Esophagus muscularis mucosa (tissue), 3 donors: ENCODE measurements around the gene AJAP1.

Experiments
- CTCF ChIP-seq, 3 experiments: fragments of 200-600 bp in 2 of 3; fragments of 450-650 bp in 1 of 3; sonication (generic) in 2 of 3; IDR thresholded peaks; one replicate each; pipeline ENCODE4 v1.5.1; 2017 to 2019; ENCODE audit warnings: antibody characterized with exemption in 3 of 3, mild to moderate bottlenecking in 2 of 3, moderate library complexity in 1 of 3
- POLR2A ChIP-seq: fragments of 450-650 bp; IDR thresholded peaks from one replicate; pipeline ENCODE4 v1.6.1; 2017; ENCODE audit warnings: antibody characterized with exemption, moderate library complexity, mild to moderate bottlenecking, low read depth
- POLR2AphosphoS5 ChIP-seq, 2 donors: sonication (generic); formaldehyde crosslinking; IDR thresholded peaks; one replicate each; pipeline ENCODE4 v1.6.1; 2017; ENCODE audit warnings: antibody characterized with exemption in 2 of 2

- TF ChIP-seq CTCF (IDR thresholded peaks at IDR 0.05): no peak
- TF ChIP-seq POLR2AphosphoS5 (IDR thresholded peaks at IDR 0.05): no peak
- TF ChIP-seq POLR2A: no peak
These were observed 14.6 kb downstream of the AJAP1 start for GRCh38 chr1:4668743-4669700.
